Naive B cell (primary cell): ENCODE measurements around the gene PHACTR1. TPM values are rescaled to one million over a fixed set of nuclear protein-coding genes. Genes with fewer than 3 reads are reported as not detected.
A peak's percentile ranks its signal among the peaks of the same experiment; 100 is the strongest.

Source experiments
- ATAC-seq, 2 donors: fragments of 150-1000 bp; cut with Tn5 transposase; 2 replicates each; pipeline ENCODE4 v1.10.0; 2021; ENCODE audit warnings: low read depth in 2 of 2, mild to moderate bottlenecking in 2 of 2, moderate library complexity in 2 of 2
- DNase-seq: peaks from one replicate; pipeline ENCODE4 v3.0.0; 2022
- H3K27ac Mint-ChIP-seq, 6 donors: one replicate each; pipeline ENCODE4 v1.8.0; 2020 to 2022; ENCODE audit warnings: mild to moderate bottlenecking in 6 of 6, mixed read lengths in 6 of 6, moderate library complexity in 5 of 6, inconsistent platforms in 2 of 6
- H3K27me3 Mint-ChIP-seq, 3 donors: one replicate each; pipeline ENCODE4 v1.8.0; 2021 to 2022; ENCODE audit warnings: mixed read lengths in 3 of 3, mild to moderate bottlenecking in 1 of 3
- H3K36me3 Mint-ChIP-seq, 2 donors: one replicate each; pipeline ENCODE4 v1.8.0; 2020 to 2022; ENCODE audit warnings: mixed read lengths in 2 of 2, inconsistent platforms in 1 of 2, mild to moderate bottlenecking in 1 of 2
- H3K4me1 Mint-ChIP-seq, 3 donors: one replicate each; pipeline ENCODE4 v1.8.0; 2020 to 2022; ENCODE audit warnings: mixed read lengths in 3 of 3, inconsistent platforms in 1 of 3, mild to moderate bottlenecking in 1 of 3, moderate library complexity in 1 of 3
- H3K4me3 Mint-ChIP-seq, 8 donors: one replicate each; pipeline ENCODE4 v1.8.0; 2020 to 2022; ENCODE audit warnings: mild to moderate bottlenecking in 8 of 8, mixed read lengths in 8 of 8, moderate library complexity in 8 of 8, inconsistent platforms in 2 of 8
- H3K9me3 Mint-ChIP-seq, 7 donors: one replicate each; pipeline ENCODE4 v1.8.0; 2020 to 2022; ENCODE audit warnings: mixed read lengths in 7 of 7, mild to moderate bottlenecking in 5 of 7, inconsistent platforms in 2 of 7, moderate library complexity in 1 of 7
- polyA plus RNA-seq, 6 donors: library from polyadenylated mRNA; unstranded; fragments of 300-500 nt; fragmentation: Illumina TruSeq; gene quantifications; one replicate each; pipeline ENCODE4 v1.2.3, GENCODE V29; 2021; ENCODE audit warnings: low read depth in 6 of 6

The PHACTR1 gene
- polyA plus RNA-seq, 6 donors from 2014 or later: 61.4 to 110 (median 75.1) TPM

- H3K27ac Mint-ChIP-seq: no peak overlapping the region
- no peak overlapping the region for H3K4me3 Mint-ChIP-seq
- H3K36me3 Mint-ChIP-seq: no peaks in the 10 kb centered on the region
- no peak for ATAC-seq
- H3K9me3 Mint-ChIP-seq: no peaks in the 10 kb centered on the region
- peaks cover 0 to 8% (median 0%) of the 10 kb centered on the region in 3 donors for H3K27me3 Mint-ChIP-seq
- H3K4me1 Mint-ChIP-seq: peaks cover 0 to 14% (median 5%) of the 10 kb centered on the region in 3 donors
- DNase-seq: no peak
Observed at GRCh38 chr6:13035606-13036005, 319.0 kb downstream of the PHACTR1 start.

- H3K4me1 Mint-ChIP-seq: peaks cover 0 to 4% (median 0%) of the 10 kb centered on the region in 3 donors
- H3K9me3 Mint-ChIP-seq: no peaks in the 10 kb centered on the region
- no peaks in the 10 kb centered on the region for H3K36me3 Mint-ChIP-seq
- H3K27me3 Mint-ChIP-seq: peaks cover 0 to 8% (median 0%) of the 10 kb centered on the region in 3 donors
- H3K4me3 Mint-ChIP-seq: no peak overlapping the region
- DNase-seq (no peak), ATAC-seq (no peak)
- H3K27ac Mint-ChIP-seq: no peak overlapping the region
Observed at GRCh38 chr6:13038315-13038714, 321.7 kb downstream of the PHACTR1 start.

GRCh38 chr6:13038741-13039190 lies 322.2 kb downstream of the PHACTR1 start:
- Mint-ChIP-seq H3K9me3 (no peaks in the 10 kb centered on the region), H3K27me3 (peaks cover 0 to 8% (median 0%) of the 10 kb centered on the region in 3 donors), H3K4me3 (no peak overlapping the region), H3K4me1 (peaks cover 0 to 4% (median 0%) of the 10 kb centered on the region in 3 donors), H3K27ac (no peak overlapping the region), H3K36me3 (no peaks in the 10 kb centered on the region)
- ATAC-seq: no peak
- DNase-seq: no peak

GRCh38 chr6:13044390-13044789 lies 327.8 kb downstream of the PHACTR1 start:
- Mint-ChIP-seq H3K4me1 (no peaks in the 10 kb centered on the region), H3K4me3 (peak overlapping the region in 1 of 8 donors; percentile 34)
- no peak for DNase-seq

GRCh38 chr6:13044896-13045295 lies 328.3 kb downstream of the PHACTR1 start:
- DNase-seq: no peak
- no peak for ATAC-seq
- no peaks in the 10 kb centered on the region for H3K36me3 Mint-ChIP-seq
- H3K4me3 Mint-ChIP-seq: no peak overlapping the region
- H3K27me3 Mint-ChIP-seq: peaks cover 0 to 3% (median 0%) of the 10 kb centered on the region in 3 donors
- H3K4me1 Mint-ChIP-seq: no peaks in the 10 kb centered on the region
- H3K9me3 Mint-ChIP-seq: no peaks in the 10 kb centered on the region
- H3K27ac Mint-ChIP-seq: no peak overlapping the region

More at GRCh38 chr6:13044390-13044789, 327.8 kb downstream of the PHACTR1 start:
- Mint-ChIP-seq H3K27ac (peak overlapping the region in 1 of 6 donors; percentile 12), H3K36me3 (no peaks in the 10 kb centered on the region), H3K27me3 (peaks cover 0 to 3% (median 0%) of the 10 kb centered on the region in 3 donors), H3K9me3 (no peaks in the 10 kb centered on the region)
- ATAC-seq: no peak

- Mint-ChIP-seq H3K9me3 (no peaks in the 10 kb centered on the region), H3K27me3 (no peaks in the 10 kb centered on the region), H3K27ac (no peak overlapping the region), H3K36me3 (no peaks in the 10 kb centered on the region), H3K4me1 (peaks cover 0 to 3% (median 0%) of the 10 kb centered on the region in 3 donors), H3K4me3 (no peak overlapping the region)
- ATAC-seq: no peak
- no peak for DNase-seq
Observed at GRCh38 chr6:13045676-13046075, 329.1 kb downstream of the PHACTR1 start.

GRCh38 chr6:13046084-13046483 lies 329.5 kb downstream of the PHACTR1 start:
- no peaks in the 10 kb centered on the region for H3K27me3 Mint-ChIP-seq
- no peak for DNase-seq
- H3K27ac Mint-ChIP-seq: peak overlapping the region in 2 of 6 donors; percentile 36 to 67
- no peaks in the 10 kb centered on the region for H3K9me3 Mint-ChIP-seq
- ATAC-seq: no peak
- H3K4me3 Mint-ChIP-seq: no peak overlapping the region
- H3K36me3 Mint-ChIP-seq: no peaks in the 10 kb centered on the region
- peaks cover 0 to 6% (median 0%) of the 10 kb centered on the region in 3 donors for H3K4me1 Mint-ChIP-seq

GRCh38 chr6:13048113-13048512 lies 331.5 kb downstream of the PHACTR1 start:
- Mint-ChIP-seq H3K27ac (no peak overlapping the region), H3K4me1 (peaks cover 0 to 6% (median 0%) of the 10 kb centered on the region in 3 donors), H3K4me3 (no peak overlapping the region), H3K9me3 (no peaks in the 10 kb centered on the region), H3K27me3 (no peaks in the 10 kb centered on the region), H3K36me3 (no peaks in the 10 kb centered on the region)
- DNase-seq (no peak), ATAC-seq (no peak)

GRCh38 chr6:13049666-13050254 lies 333.2 kb downstream of the PHACTR1 start:
- DNase-seq (no peak), ATAC-seq (no peak)
- Mint-ChIP-seq H3K36me3 (no peaks in the 10 kb centered on the region), H3K27me3 (no peaks in the 10 kb centered on the region), H3K27ac (no peak overlapping the region), H3K4me1 (peaks cover 0 to 6% (median 0%) of the 10 kb centered on the region in 3 donors), H3K4me3 (no peak overlapping the region), H3K9me3 (no peaks in the 10 kb centered on the region)

GRCh38 chr6:13053006-13053461 lies 336.5 kb downstream of the PHACTR1 start:
- no peak overlapping the region for H3K27ac Mint-ChIP-seq
- H3K4me3 Mint-ChIP-seq: no peak overlapping the region
- H3K36me3 Mint-ChIP-seq: no peaks in the 10 kb centered on the region
- H3K27me3 Mint-ChIP-seq: peaks cover 0 to 5% (median 0%) of the 10 kb centered on the region in 3 donors
- H3K4me1 Mint-ChIP-seq: peaks cover 0 to 6% (median 0%) of the 10 kb centered on the region in 3 donors
- no peaks in the 10 kb centered on the region for H3K9me3 Mint-ChIP-seq
- no peak for DNase-seq
- ATAC-seq: no peak

- H3K4me3 Mint-ChIP-seq: no peak overlapping the region
- H3K36me3 Mint-ChIP-seq: no peaks in the 10 kb centered on the region
- DNase-seq: no peak
- no peak overlapping the region for H3K27ac Mint-ChIP-seq
- no peaks in the 10 kb centered on the region for H3K9me3 Mint-ChIP-seq
- H3K27me3 Mint-ChIP-seq: peaks cover 0 to 5% (median 0%) of the 10 kb centered on the region in 3 donors
- ATAC-seq: no peak
- no peaks in the 10 kb centered on the region for H3K4me1 Mint-ChIP-seq
Observed at GRCh38 chr6:13058051-13058450, 341.5 kb downstream of the PHACTR1 start.

- no peak overlapping the region for H3K4me3 Mint-ChIP-seq
Observed at GRCh38 chr6:13059026-13059425, 342.5 kb downstream of the PHACTR1 start.

GRCh38 chr6:13063300-13063918 lies 346.8 kb downstream of the PHACTR1 start:
- no peak overlapping the region for H3K27ac Mint-ChIP-seq
- peaks cover 0 to under 1% (median 0%) of the 10 kb centered on the region in 3 donors for H3K27me3 Mint-ChIP-seq
- DNase-seq (no peak), ATAC-seq (no peak)
- H3K4me3 Mint-ChIP-seq: no peak overlapping the region
- peaks cover under 1 to 2% (median 2%) of the 10 kb centered on the region in 3 donors for H3K4me1 Mint-ChIP-seq
- H3K9me3 Mint-ChIP-seq: no peaks in the 10 kb centered on the region
- no peaks in the 10 kb centered on the region for H3K36me3 Mint-ChIP-seq

More at GRCh38 chr6:13059026-13059425, 342.5 kb downstream of the PHACTR1 start:
- H3K4me1 Mint-ChIP-seq: no peaks in the 10 kb centered on the region
- no peaks in the 10 kb centered on the region for H3K9me3 Mint-ChIP-seq
- no peak for ATAC-seq
- H3K27me3 Mint-ChIP-seq: peaks cover 0 to 5% (median 0%) of the 10 kb centered on the region in 3 donors
- no peak for DNase-seq
- H3K27ac Mint-ChIP-seq: no peak overlapping the region
- no peaks in the 10 kb centered on the region for H3K36me3 Mint-ChIP-seq

- DNase-seq (no peak), ATAC-seq (no peak)
- no peak overlapping the region for H3K4me3 Mint-ChIP-seq
- H3K9me3 Mint-ChIP-seq: no peaks in the 10 kb centered on the region
- peaks cover 10 to 14% (median 10%) of the 10 kb centered on the region in 3 donors for H3K4me1 Mint-ChIP-seq
- H3K36me3 Mint-ChIP-seq: no peaks in the 10 kb centered on the region
- H3K27me3 Mint-ChIP-seq: peaks cover 0 to 4% (median 0%) of the 10 kb centered on the region in 3 donors
- H3K27ac Mint-ChIP-seq: no peak overlapping the region
Observed at GRCh38 chr6:13065581-13065980, 349.0 kb downstream of the PHACTR1 start.
